ENCODE results near the gene COL8A2.

Gene COL8A2

GRCh38 chr1:36166136-36166535 is 41.1 kb upstream of the COL8A2 start:
- ChIA-PET POLR2A (interaction anchor here (1.5 kb wide), 2 partner anchors 10 to 16 kb away, joined by 5 to 6 read pairs; partner anchors contain the start of genes MAP7D1 and TRAPPC3), CTCF (no interaction called here)
- no peak for DNase-seq (ENCODE audit: extremely low spot score)
- TF ChIP-seq SP1 (IDR thresholded peaks at IDR 0.05), result no peak
- 0 out of 2 replicates have a peak, but pooled peaks have one; percentile 5 for TF ChIP-seq ZNF384 (IDR thresholded peaks at IDR 0.05)

GRCh38 chr1:36165145-36165544 is 40.1 kb upstream of the COL8A2 start:
- TF ChIP-seq FOXM1 (IDR thresholded peaks at IDR 0.05; ENCODE audit: borderline replicate concordance) (no peak), ZNF384 (IDR thresholded peaks at IDR 0.05) (no peak), NFRKB (IDR thresholded peaks at IDR 0.05) (no peak), BHLHE40 (IDR thresholded peaks at IDR 0.05; ENCODE audit: borderline replicate concordance) (no peak), LEF1 (IDR thresholded peaks at IDR 0.05; ENCODE audit: borderline replicate concordance) (no peak), L3MBTL2 (conservative IDR thresholded peaks at IDR 0.05) (no peak), SP1 (IDR thresholded peaks at IDR 0.05) (no peak), SUZ12 (IDR thresholded peaks at IDR 0.05) (no peak), HDGF (IDR thresholded peaks at IDR 0.05; ENCODE audit: borderline replicate concordance) (no peak), FOXA1 (IDR thresholded peaks at IDR 0.05) (no peak), FOXK2 (IDR thresholded peaks at IDR 0.05) (no peak), ELF4 (IDR thresholded peaks at IDR 0.05) (no peak), PKNOX1 (IDR thresholded peaks at IDR 0.05) (no peak), TARDBP (IDR thresholded peaks at IDR 0.05) (no peak), CTBP1 (IDR thresholded peaks at IDR 0.05; ENCODE audit: borderline replicate concordance) (no peak)
- DNase-seq (ENCODE audit: extremely low spot score), result no peak
- POLR2A ChIA-PET, result interaction anchor here (1.3 to 1.5 kb wide), 2 partner anchors 9 to 15 kb away, joined by 3 to 5 read pairs; partner anchors contain the start of gene TRAPPC3
- CTCF ChIA-PET, result interaction anchor here (0.7 kb wide), 1 partner anchor 789 kb away, joined by 4 read pairs; no protein-coding TSS in a partner anchor

GRCh38 chr1:36164361-36164760 is 39.3 kb upstream of the COL8A2 start:
- ChIA-PET CTCF (no interaction called here), POLR2A (interaction anchor here (1.3 kb wide), 1 partner anchor 8 kb away, joined by 3 read pairs; no protein-coding TSS in a partner anchor)

GRCh38 chr1:36163426-36163825 is 38.4 kb upstream of the COL8A2 start:
- ChIA-PET CTCF (no interaction called here), POLR2A (interaction anchor here (2.1 to 5.5 kb wide), 2 partner anchors 13 to 60 kb away, joined by 7 to 42 read pairs; partner anchors contain the start of genes THRAP3 and TRAPPC3)
- no peak for DNase-seq (ENCODE audit: extremely low spot score)
- TF ChIP-seq CTBP1 (IDR thresholded peaks at IDR 0.05; ENCODE audit: borderline replicate concordance) (no peak), ELF4 (IDR thresholded peaks at IDR 0.05) (no peak), NFRKB (IDR thresholded peaks at IDR 0.05) (no peak), FOXK2 (IDR thresholded peaks at IDR 0.05) (no peak), ARNT (IDR thresholded peaks at IDR 0.05) (no peak), HDGF (IDR thresholded peaks at IDR 0.05; ENCODE audit: borderline replicate concordance) (no peak), L3MBTL2 (conservative IDR thresholded peaks at IDR 0.05) (no peak), TARDBP (IDR thresholded peaks at IDR 0.05) (no peak), ZNF384 (IDR thresholded peaks at IDR 0.05) (no peak), PKNOX1 (IDR thresholded peaks at IDR 0.05) (no peak), FOXA1 (IDR thresholded peaks at IDR 0.05) (no peak), SUZ12 (IDR thresholded peaks at IDR 0.05) (no peak), SP1 (IDR thresholded peaks at IDR 0.05) (no peak), BHLHE40 (IDR thresholded peaks at IDR 0.05; ENCODE audit: borderline replicate concordance) (no peak), LEF1 (IDR thresholded peaks at IDR 0.05; ENCODE audit: borderline replicate concordance) (no peak), FOXM1 (IDR thresholded peaks at IDR 0.05; ENCODE audit: borderline replicate concordance) (no peak)

More at GRCh38 chr1:36164361-36164760, 39.3 kb upstream of the COL8A2 start:
- no peak for TF ChIP-seq NFRKB (IDR thresholded peaks at IDR 0.05)
- TF ChIP-seq FOXK2 (IDR thresholded peaks at IDR 0.05), result no peak
- DNase-seq (ENCODE audit: extremely low spot score), result no peak

- ChIA-PET CTCF (interaction anchor here (0.5 kb wide), 1 partner anchor 28 kb away, joined by 3 read pairs; no protein-coding TSS in a partner anchor), POLR2A (interaction anchor here (1.0 to 5.5 kb wide), 3 partner anchors 8 to 61 kb away, joined by 3 to 42 read pairs (median 7); partner anchors contain the start of genes THRAP3 and TRAPPC3)
- TF ChIP-seq ELF4 (IDR thresholded peaks at IDR 0.05) (no peak), FOXA1 (IDR thresholded peaks at IDR 0.05) (no peak), HDGF (IDR thresholded peaks at IDR 0.05; ENCODE audit: borderline replicate concordance) (no peak), TARDBP (IDR thresholded peaks at IDR 0.05) (no peak), ZNF384 (IDR thresholded peaks at IDR 0.05) (no peak), SUZ12 (IDR thresholded peaks at IDR 0.05) (no peak), LEF1 (IDR thresholded peaks at IDR 0.05; ENCODE audit: borderline replicate concordance) (no peak), ARNT (IDR thresholded peaks at IDR 0.05) (no peak), NFRKB (IDR thresholded peaks at IDR 0.05) (no peak), PKNOX1 (IDR thresholded peaks at IDR 0.05) (no peak)
- DNase-seq (ENCODE audit: extremely low spot score), result no peak
These were observed 37.7 kb upstream of the COL8A2 start for GRCh38 chr1:36162680-36163239.
